GM21367 (cell line): ENCODE measurements around the gene C10orf67.

Source experiments
- ATAC-seq: cut with Tn5 transposase; IDR thresholded peaks from one replicate; pipeline ENCODE4 v1.9.1; 2021; ENCODE audit not compliant: unreplicated experiment

The C10orf67 gene

DNA sequence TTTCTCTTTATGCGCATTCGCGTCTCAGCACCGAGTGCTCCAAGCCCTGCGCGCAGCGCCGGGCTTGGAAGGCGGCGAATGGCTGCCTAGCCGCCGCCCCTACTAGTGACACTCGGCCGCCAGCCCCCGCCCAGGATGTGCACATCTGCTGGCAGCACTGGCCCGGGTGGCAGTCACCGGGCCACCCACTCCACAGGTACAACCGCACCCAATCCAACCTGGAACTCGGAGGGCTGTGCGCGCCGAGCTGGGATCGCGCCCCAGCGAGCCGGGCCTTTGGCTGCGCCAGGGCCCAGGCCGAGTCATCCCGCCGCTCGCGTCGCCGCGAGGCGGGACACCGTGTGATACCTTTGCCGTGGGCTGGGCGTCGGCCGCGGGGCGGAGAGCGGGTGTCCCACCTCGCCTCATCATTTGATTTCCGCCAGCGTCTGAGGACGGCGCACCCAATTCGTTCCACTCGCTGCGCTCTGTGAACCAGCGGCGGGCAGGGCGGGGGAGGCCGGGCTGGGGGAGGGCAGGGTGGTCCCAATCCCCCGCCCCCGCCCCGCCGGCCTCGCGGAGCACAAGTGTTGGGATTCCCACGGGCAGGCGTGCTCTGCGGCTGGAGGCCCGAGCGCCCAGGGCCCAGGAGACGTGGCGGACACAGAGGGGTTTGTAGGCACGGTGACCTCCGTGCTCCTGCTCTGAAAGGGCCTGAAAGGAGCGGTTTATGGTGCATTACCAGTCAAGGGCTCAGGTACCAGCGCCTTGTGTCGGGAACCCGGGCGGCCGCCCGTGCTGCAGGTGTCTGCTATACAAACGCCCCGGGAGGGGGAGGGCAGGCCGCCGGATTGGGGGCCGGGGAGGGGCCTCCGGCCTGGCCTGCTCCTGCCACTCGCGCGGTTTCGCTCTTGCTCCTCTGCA is 170.3 kb downstream of the C10orf67 start:
- ATAC-seq: no peak

- no peak for ATAC-seq
Observed at GRCh38 chr10:23173214-23174073, 171.2 kb downstream of the C10orf67 start.

DNA sequence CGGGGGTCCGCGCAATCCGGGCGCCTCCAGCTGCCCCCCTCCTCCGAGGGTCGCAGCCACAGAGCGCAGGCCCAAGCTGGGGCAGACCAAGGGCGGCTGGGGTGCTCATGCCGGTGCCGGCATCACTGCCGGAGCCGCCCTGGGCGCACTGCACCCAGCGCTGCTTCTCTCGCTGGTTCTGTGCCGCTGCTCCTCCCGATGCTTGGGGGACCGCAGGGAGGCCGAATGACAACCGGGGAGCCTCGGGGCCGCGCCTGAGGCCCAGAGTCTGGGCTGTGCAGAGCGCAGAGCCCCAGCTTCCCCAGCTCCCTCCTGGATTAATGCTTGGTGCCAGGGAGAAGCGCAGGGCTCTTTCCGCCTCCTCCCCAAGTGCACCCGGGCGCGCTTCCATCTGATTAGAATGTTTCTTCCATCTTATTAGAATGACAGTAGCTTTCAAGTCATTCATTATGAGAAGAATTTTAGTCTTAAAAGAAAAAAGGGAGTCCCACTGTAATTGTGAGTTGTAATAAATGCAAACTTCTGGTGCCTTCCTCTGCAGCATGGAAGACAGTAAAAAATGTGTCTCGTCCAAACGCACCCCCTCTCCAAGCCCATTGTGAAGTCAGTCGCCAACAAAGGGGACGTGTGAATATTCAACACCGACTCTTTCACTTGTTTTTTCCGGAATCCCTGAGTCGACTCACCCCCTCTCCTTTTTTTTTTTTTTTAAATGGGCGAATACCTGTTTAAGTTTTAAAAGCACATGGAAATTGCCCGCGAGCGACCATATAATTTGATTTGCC is 172.0 kb downstream of the C10orf67 start:
- no peak for ATAC-seq

- ATAC-seq: no peak
Observed at GRCh38 chr10:23171232-23171876, 173.2 kb downstream of the C10orf67 start.

GRCh38 chr10:23158370-23158769 is 186.2 kb downstream of the C10orf67 start:
- peak; percentile 81 for ATAC-seq

DNA sequence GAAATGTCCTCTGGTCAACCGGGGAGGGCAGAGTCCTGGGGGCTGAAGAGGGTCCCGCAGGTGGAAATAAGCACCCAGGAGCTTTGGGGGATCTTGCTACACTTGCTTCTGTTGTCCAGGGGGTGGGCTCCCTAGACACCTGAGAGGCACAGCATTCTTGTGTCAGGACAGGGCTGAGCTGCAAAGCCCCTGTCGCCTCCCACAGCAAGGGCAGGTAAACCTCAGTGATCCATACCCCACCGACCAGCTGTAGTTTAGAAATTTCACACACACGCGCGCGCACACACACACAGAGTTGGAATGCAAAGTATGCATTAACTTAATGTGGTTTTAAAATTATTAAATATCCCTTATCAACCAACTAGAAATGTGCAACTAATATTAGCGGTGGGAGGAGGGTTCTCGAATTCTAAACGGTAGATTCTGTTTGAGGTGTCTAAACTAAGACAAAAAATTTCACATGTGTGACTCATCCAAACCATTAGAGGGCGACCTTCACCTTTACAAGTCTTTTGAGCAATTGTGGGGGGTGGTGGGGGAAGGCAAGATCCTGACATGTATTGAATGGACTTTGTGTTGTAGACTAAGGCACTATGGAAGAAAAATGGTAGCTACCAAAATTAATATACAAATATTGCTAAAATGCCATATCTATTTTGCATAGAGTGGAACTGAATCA is 186.8 kb downstream of the C10orf67 start:
- peak; percentile 54 for ATAC-seq

- ATAC-seq: no peak
Observed at GRCh38 chr10:23157239-23157681, 187.3 kb downstream of the C10orf67 start.

GRCh38 chr10:23156447-23157150 is 188.0 kb downstream of the C10orf67 start:
- ATAC-seq: no peak

- ATAC-seq: no peak
Observed at GRCh38 chr10:23155169-23155568, 189.4 kb downstream of the C10orf67 start.
